HCT116 (cell line): ENCODE results near the gene DHX57. TPM values are rescaled to one million over a fixed set of nuclear protein-coding genes. Genes with fewer than 3 reads are reported as not detected.
"Not testable (repeated sequence)": the region's sequence is repeated elsewhere in the genome, so short reads cannot be mapped to it uniquely, and the experiment has no call there.

ENCODE experiments used
- ATAC-seq: fragments of 200-7000 bp; cut with Tn5 transposase; 2 replicates; pipeline ENCODE4 v1.9.1; 2020; ENCODE audit warnings: mild to moderate bottlenecking, moderate library complexity
- BruUV-seq: library from RNA; stranded (reverse); fragments of 400-500 nt; replicated peaks from 2 replicates; lab custom pipeline; 2021; lab: Mats Ljungman, UMichigan
- CTCF ChIA-PET: fragments of 300-600 bp; sonication (Branson Sonifier 250); formaldehyde crosslinking; loops from one replicate; lab custom pipeline; 2021; ENCODE audit warnings: antibody characterized with exemption; lab: Charles Lee
- POLR2A ChIA-PET: fragments of 300-600, 350-600 bp; sonication (Branson Sonifier 250); formaldehyde crosslinking; loops from one replicate; lab custom pipeline; 2021; ENCODE audit warnings: antibody characterized with exemption; lab: Charles Lee
- RAD21 ChIA-PET, 2 experiments: fragments of 300-600 bp; sonication (Branson Sonifier 250); formaldehyde crosslinking; loops; one replicate each; lab custom pipeline; 2023; ENCODE audit warnings: low total read pairs in 2 of 2; ENCODE audit not compliant: uncharacterized antibody in 2 of 2, unreplicated experiment in 2 of 2, low non-redundant PET in 1 of 2; lab: Charles Lee
- DNase-seq: peaks from one replicate; pipeline ENCODE4 v3.0.0-alpha.2; 2010; ENCODE audit warnings: low read depth, low spot score
- H2AFZ ChIP-seq: fragments of 200-600 bp; shearing (Covaris generic), sonication (generic); 2 replicates; pipeline ENCODE4 v1.6.1; 2017; ENCODE audit warnings: low read depth, mixed run types, mixed read lengths, antibody characterized with exemption, low read length; ENCODE audit not compliant: poor library complexity, severe bottlenecking
- H3K27ac ChIP-seq: 2 replicates; pipeline ENCODE4 v1.5.1; 2012; ENCODE audit warnings: low read depth, low read length
- H3K27me3 ChIP-seq: fragments of 200-600 bp; sonication (generic); 2 replicates; pipeline ENCODE4 v1.6.1; 2016; ENCODE audit warnings: mixed run types, low read length, mixed read lengths; ENCODE audit not compliant: insufficient read depth
- H3K36me3 ChIP-seq, 2 experiments: fragments of 200-500 bp in 1 of 2; fragments of 200-600 bp in 1 of 2; sonication (Bioruptor generic) in 1 of 2; sonication (generic) in 1 of 2; 2 replicates each; pipeline versions ENCODE4 v1.5.1 to v1.6.1; 2014 to 2016; ENCODE audit warnings: low read length in 2 of 2, inconsistent platforms in 1 of 2, mixed read lengths in 1 of 2, mixed run types in 1 of 2; ENCODE audit not compliant: insufficient read depth in 2 of 2, control insufficient read depth in 1 of 2
- H3K4me1 ChIP-seq, 2 experiments: fragments of 200-600 bp in 1 of 2; sonication (generic) in 1 of 2; 2 replicates each; pipeline versions ENCODE4 v1.5.1 to v1.6.1; 2012 to 2017; ENCODE audit warnings: low read length in 2 of 2, inconsistent platforms in 1 of 2, mild to moderate bottlenecking in 1 of 2, mixed read lengths in 1 of 2, mixed run types in 1 of 2, moderate library complexity in 1 of 2; ENCODE audit not compliant: insufficient read depth in 2 of 2, control insufficient read depth in 1 of 2
- H3K4me2 ChIP-seq: fragments of 200-600 bp; sonication (generic); 2 replicates; pipeline ENCODE4 v1.6.1; 2017; ENCODE audit warnings: mixed run types, low read length, mixed read lengths
- H3K4me3 ChIP-seq, 2 experiments: fragments of 200-600 bp in 1 of 2; sonication (generic) in 1 of 2; replicated peaks in 1 of 2; 2 replicates each; pipeline ENCODE4 v1.5.1; 2011 to 2016; ENCODE audit warnings: low read length in 2 of 2, control low read depth in 1 of 2, low read depth in 1 of 2, mild to moderate bottlenecking in 1 of 2, mixed read lengths in 1 of 2, mixed run types in 1 of 2
- H3K79me2 ChIP-seq: fragments of 200-600 bp; sonication (generic); 2 replicates; pipeline ENCODE4 v1.6.1; 2017; ENCODE audit warnings: mild to moderate bottlenecking, mixed run types, low read length, moderate library complexity, mixed read lengths; ENCODE audit not compliant: insufficient read depth
- H3K9ac ChIP-seq: fragments of 200-600 bp; sonication (generic); 2 replicates; pipeline ENCODE4 v1.6.1; 2016; ENCODE audit warnings: low read length, mixed read lengths
- H3K9me2 ChIP-seq: fragments of 200-600 bp; sonication (generic), shearing (Covaris generic); 2 replicates; pipeline ENCODE4 v1.6.1; 2017; ENCODE audit warnings: mixed run types, mild to moderate bottlenecking, moderate library complexity; ENCODE audit not compliant: insufficient read depth
- H3K9me3 ChIP-seq, 2 experiments: fragments of 200-500 bp in 1 of 2; fragments of 200-600 bp in 1 of 2; sonication (Bioruptor generic) in 1 of 2; sonication (generic) in 1 of 2; 2 replicates each; pipeline ENCODE4 v1.6.1; 2014 to 2017; ENCODE audit warnings: low read length in 2 of 2, mixed read lengths in 2 of 2, inconsistent platforms in 1 of 2, low read depth in 1 of 2, mild to moderate bottlenecking in 1 of 2, mixed run types in 1 of 2, moderate library complexity in 1 of 2; ENCODE audit not compliant: control insufficient read depth in 1 of 2, insufficient read depth in 1 of 2
- H4K20me1 ChIP-seq: fragments of 200-600 bp; sonication (generic), shearing (Covaris generic); 2 replicates; pipeline ENCODE4 v1.6.1; 2017; ENCODE audit warnings: mixed run types, mild to moderate bottlenecking, moderate library complexity; ENCODE audit not compliant: insufficient read depth
- POLR2A ChIP-seq: IDR thresholded peaks from 2 replicates; pipeline ENCODE4 v1.7.0; 2011; ENCODE audit warnings: borderline replicate concordance; ENCODE audit not compliant: insufficient read depth, insufficient read length; ENCODE audit errors: extremely low read depth
- POLR2AphosphoS5 ChIP-seq: IDR thresholded peaks from 2 replicates; pipeline ENCODE4 v1.6.1; 2011; ENCODE audit warnings: mild to moderate bottlenecking, low read depth, low read length, moderate library complexity
- RAD21 ChIP-seq: IDR thresholded peaks from 2 replicates; pipeline ENCODE4 v1.6.1; 2012; ENCODE audit warnings: low read depth, mild to moderate bottlenecking
- SP1 ChIP-seq: IDR thresholded peaks from 2 replicates; pipeline ENCODE4 v1.6.1; 2012; ENCODE audit warnings: low read depth
- ZBTB33 ChIP-seq: IDR thresholded peaks from 2 replicates; pipeline ENCODE4 v1.6.1; 2011; ENCODE audit warnings: mild to moderate bottlenecking, low read length, moderate library complexity; ENCODE audit not compliant: insufficient replicate concordance; ENCODE audit errors: extremely low read depth
- intact Hi-C: fragments of 100-400 bp; cut with micrococcal nuclease; formaldehyde crosslinking; loops from 2 replicates; pipeline ENCODE4 v1.10.0; 2022
- total RNA-seq: library from RNA; stranded (reverse); gene quantifications from one replicate; pipeline ENCODE4 v1.2.1, GENCODE V29; 2021; ENCODE audit not compliant: unreplicated experiment

DHX57 gene
- total RNA-seq, 1 experiment from 2014 or later = 19.4 TPM

GRCh38 chr2:38792751-38793150, 83.0 kb downstream of the DHX57 start:
- no peaks in the 10 kb centered on the region for H3K36me3 ChIP-seq
- H3K9me2 ChIP-seq = no peaks in the 10 kb centered on the region
- H3K27ac ChIP-seq = no peak overlapping the region
- no peaks in the 10 kb centered on the region for H4K20me1 ChIP-seq
- H3K27me3 ChIP-seq = no peaks in the 10 kb centered on the region
- RAD21 ChIA-PET = no interaction called here
- no peak overlapping the region for H2AFZ ChIP-seq
- no peak overlapping the region for H3K4me2 ChIP-seq
- CTCF ChIA-PET = no interaction called here
- H3K4me1 ChIP-seq = peaks cover 0 to 8% of the 10 kb centered on the region in 2 experiments; a peak in 1 of 4 replicates
- DNase-seq (no peak), ATAC-seq (no peak)
- intact Hi-C loops = no loop called here
- H3K79me2 ChIP-seq = no peaks in the 10 kb centered on the region
- POLR2A ChIA-PET = interaction anchor here (1.3 kb wide), 1 partner anchor 41 kb away, joined by 4 read pairs; the partner anchor contains the start of gene SRSF7
- H3K9ac ChIP-seq = no peak overlapping the region
- TF ChIP-seq ZBTB33 = no peak
- no peak for TF ChIP-seq RAD21
- no peak for TF ChIP-seq POLR2AphosphoS5
- no peak for TF ChIP-seq SP1
- TF ChIP-seq POLR2A = no peak
- BruUV-seq = no TSS peak
- H3K4me3 ChIP-seq = no peak overlapping the region
- no peaks in the 10 kb centered on the region for H3K9me3 ChIP-seq

- H4K20me1 ChIP-seq, RAD21 ChIA-PET, ATAC-seq: not testable (repeated sequence)
These were observed 83.4 kb downstream of the DHX57 start for GRCh38 chr2:38792321-38792720.

More at GRCh38 chr2:38792321-38792720, 83.4 kb downstream of the DHX57 start:
- H3K36me3 ChIP-seq, H3K4me2 ChIP-seq, BruUV-seq, intact Hi-C loops, DNase-seq, H3K27me3 ChIP-seq, POLR2A ChIA-PET, H3K4me1 ChIP-seq, H3K4me3 ChIP-seq, H3K9ac ChIP-seq, H2AFZ ChIP-seq, H3K27ac ChIP-seq, H3K9me2 ChIP-seq, H3K79me2 ChIP-seq, CTCF ChIA-PET, H3K9me3 ChIP-seq: not testable (repeated sequence)
